ENCODE data around the gene CNTN4.

Gene CNTN4

DNA sequence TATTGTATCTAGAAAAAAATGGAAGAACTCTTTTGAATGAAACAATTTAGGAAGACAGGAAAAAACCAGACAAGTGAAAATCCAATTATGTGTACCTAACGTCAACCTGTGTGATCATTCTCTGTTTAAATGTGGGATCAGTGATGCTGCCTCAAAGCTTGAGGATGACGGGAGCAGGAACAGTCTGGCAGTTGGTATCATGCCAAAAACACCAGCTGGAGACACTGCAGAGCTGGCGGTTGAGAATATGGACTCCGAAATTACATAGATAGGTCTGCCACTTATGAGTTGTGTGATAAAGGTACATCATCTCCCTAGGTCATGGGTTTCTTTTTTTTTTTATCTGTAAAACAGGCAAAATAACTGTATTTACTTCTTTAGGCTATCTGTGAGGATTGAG is 480.5 kb downstream of the CNTN4 start:
- DNase-seq (ENCODE audit: low read depth in 2 of 3, low spot score in 1 of 3), result no peak

DNA sequence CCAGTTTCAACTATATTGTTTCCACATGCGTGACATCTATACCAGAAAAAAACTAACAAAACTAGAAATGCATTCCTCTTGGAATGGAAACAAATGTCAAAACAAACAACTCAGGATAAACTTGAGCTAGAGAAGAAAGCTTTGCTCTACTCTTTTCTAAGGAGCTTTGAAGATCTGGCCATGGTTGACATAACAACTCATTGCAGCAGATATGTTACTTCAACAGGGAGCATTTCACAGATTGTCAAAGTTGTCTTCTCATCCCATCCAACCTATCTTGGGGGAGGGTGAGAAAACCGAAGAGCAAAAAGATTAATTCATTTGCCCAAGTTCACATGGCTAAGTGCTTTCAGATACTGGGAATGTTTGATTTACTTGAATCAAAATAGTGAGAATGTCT is 484.4 kb downstream of the CNTN4 start:
- no peak for DNase-seq (ENCODE audit: low read depth in 2 of 3, low spot score in 1 of 3)

DNA sequence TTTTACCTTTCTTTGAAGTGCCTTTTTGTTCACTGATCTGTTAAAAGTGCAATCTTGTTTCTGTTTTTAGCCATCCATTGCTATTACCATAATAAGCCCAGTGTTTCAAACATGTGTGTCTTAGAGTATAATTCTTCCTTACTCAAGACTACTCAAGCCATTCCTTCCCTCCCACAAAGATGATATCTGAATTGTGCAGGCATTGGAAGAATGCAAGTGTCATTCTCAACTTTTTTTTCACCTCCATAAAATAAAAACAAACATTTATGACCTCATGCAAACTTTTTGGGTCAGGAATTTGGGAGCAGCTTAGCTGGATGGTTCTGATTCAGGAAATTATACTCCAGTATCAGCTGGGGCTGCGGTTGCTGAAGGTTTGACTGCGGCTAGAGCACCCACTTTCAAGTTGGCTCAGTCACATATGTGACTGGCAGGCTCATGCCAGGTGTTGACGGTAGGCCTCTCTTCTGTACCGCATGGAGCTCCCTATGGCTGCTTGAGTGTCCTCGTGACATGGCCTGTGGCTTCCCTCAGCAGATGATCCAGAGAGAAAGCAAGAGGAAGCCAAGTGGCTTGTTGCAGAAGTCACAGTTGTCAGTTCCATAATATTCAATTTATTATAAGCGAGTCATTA is 490.8 kb downstream of the CNTN4 start:
- DNase-seq (ENCODE audit: low read depth in 2 of 3, low spot score in 1 of 3), result no peak

DNA sequence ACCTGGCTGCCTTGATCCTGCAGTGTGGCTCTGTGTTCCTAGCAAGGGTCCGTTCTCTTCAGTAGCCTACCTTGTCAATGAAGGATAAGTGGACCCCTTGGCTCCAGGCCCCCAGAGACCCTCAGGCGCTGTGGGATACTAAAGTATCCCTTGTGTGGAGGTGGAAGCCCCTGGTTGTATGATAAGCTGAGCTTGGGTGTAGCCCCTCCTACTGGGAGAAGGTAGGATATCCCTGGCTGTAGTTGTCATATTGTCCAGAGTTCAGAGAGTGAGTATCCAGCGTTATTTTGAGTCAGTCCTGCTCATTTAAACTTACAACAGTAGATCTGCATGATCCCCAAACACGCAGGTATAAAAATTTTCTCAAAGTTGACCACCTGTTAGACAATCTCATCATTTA is 496.8 kb downstream of the CNTN4 start:
- DNase-seq (ENCODE audit: low read depth in 2 of 3, low spot score in 1 of 3), result no peak

DNA sequence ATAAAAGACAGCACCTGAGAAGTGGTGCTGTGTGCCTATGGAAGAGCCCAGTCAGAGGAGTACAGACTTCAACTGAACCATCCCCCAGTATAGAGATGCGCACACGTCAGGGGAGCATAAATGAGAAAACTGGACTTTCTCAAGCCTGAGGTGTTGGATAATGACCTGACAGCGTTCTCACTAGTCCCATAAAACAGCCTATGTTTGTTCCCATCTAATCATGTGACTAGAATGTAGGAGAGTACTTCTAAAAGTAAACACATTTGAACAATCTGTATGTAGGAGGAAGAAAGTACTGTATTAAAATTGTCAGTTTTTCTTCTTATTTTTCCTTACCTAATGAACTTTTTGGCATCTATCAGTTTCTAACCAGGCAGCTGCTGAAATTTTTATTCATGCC is 498.9 kb downstream of the CNTN4 start:
- DNase-seq (ENCODE audit: low read depth in 2 of 3, low spot score in 1 of 3), result no peak

DNA sequence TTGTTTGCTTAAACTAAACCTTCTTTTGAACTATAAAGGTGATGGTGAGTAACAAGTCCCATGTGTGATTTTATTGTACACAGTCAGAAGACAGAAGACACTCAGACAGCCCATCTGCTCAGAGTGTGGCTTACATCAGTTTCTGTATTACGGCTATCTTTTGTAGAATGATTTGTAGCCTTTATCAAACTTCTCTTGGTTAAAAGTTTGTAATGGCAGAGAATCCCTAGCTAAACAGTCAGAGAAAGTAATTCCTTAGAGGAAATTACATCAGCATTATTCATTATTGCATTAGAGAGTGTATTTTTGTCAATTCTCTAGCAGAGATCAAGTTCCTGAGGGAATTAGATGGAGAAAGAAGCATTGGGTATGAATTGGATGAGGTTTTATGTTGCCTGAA is 500.8 kb downstream of the CNTN4 start:
- no peak for DNase-seq (ENCODE audit: low read depth in 2 of 3, low spot score in 1 of 3)

DNA sequence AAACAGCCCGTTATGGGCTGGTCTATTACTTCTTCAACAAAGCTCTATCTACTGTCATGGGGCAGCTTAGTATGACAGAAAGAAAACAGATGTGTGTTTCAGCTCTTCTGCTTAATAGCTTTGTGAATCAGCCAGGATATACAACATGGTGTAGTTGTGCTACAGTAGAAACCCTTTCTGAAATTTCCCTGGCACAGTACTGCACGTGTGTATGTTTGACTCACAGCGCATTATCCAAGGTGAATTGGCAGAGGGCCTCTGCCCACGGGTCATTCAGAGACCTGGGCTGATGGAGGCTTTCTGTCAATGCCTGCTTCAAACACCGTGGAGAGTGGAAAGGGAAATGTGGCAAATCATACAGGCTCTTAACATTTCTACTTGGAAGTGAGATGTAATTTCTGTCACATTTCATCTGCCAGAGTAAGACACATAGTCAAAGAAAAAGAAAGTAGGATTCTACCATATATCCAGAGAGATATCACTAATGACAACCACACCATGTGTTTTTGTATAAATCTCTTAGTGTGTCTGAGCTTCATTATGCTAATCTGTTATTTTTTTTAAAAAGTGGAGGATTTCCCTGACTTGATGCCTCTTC is 505.1 kb downstream of the CNTN4 start:
- no peak for DNase-seq (ENCODE audit: low read depth in 2 of 3, low spot score in 1 of 3)

DNA sequence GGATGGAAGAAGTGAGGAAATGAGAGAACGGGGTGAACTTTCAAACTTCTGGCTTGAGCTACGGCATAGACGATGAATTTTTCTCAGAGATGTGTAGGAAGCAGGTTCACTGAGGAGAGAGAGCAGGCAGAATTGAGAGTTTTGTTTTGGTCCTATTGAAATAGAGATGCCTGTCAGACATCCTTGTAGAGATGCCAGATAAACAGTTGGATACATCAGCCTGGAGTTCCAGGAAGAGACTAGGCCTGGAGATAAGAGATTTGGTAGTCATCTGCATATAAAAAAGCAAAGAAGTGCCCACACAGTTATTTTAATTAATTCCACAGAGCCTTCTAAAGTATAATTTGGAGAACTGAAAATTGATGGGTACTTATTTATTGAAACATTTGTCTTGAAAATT is 515.9 kb downstream of the CNTN4 start:
- DNase-seq (ENCODE audit: low read depth in 2 of 3, low spot score in 1 of 3), result no peak

DNA sequence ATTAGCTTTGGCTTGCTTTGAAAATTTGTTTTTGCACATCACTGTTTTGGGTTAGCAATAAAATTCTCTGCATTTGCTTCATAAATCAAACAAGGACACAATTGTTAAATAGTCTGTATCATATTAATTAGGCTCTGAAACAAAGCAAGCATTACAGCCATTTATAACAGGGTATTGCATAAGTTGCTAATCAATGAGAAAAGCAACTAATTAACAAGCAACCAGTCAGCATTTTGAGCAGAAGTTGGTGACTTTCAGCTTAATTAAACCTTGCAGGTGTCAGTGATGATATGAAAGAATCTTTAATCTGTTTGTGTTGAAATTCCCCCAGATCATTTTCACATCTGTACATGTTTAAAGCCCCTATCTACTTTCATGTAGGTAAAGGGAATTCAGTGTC is 516.4 kb downstream of the CNTN4 start:
- DNase-seq (ENCODE audit: low read depth in 2 of 3, low spot score in 1 of 3), result no peak

DNA sequence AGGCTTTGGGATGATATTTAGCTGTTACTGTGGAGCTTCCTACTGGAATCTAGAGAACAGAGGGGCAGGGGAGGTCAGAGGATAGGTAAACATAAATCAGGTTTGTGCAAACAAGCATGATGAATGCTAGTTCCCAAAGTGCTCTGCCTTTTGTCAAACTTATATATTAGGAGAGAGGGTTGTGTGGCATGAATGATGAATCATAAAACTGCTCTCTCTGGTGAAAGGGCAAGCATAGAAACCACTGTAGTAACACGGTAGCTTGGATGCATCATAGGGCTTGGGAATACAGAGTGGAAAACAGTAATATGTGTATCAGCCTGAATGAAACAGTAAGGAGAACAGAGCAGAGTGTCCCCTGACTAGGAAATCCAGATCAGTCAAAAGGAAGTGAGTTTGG is 524.8 kb downstream of the CNTN4 start:
- DNase-seq (ENCODE audit: low read depth in 2 of 3, low spot score in 1 of 3), result no peak

DNA sequence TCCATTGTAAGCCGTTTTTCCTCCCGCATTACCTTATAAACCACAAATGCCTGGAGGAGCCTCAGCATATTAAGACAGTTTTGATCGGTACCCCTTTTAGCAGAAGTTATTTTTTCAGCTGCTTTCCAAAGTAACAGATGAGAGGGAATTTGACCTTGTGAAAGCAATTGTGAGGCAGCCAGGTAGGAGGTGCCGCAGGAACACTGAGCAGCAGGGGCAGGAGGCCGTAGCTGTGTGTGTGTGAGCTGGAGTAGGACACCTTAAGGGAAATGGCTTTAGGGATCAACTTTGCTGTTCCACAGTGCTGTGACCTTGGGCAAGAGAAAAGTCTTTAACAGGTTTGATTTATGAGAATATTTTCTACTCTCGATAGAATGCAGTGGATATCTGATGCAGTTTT is 529.5 kb downstream of the CNTN4 start:
- DNase-seq (ENCODE audit: low read depth in 2 of 3, low spot score in 1 of 3), result no peak

DNA sequence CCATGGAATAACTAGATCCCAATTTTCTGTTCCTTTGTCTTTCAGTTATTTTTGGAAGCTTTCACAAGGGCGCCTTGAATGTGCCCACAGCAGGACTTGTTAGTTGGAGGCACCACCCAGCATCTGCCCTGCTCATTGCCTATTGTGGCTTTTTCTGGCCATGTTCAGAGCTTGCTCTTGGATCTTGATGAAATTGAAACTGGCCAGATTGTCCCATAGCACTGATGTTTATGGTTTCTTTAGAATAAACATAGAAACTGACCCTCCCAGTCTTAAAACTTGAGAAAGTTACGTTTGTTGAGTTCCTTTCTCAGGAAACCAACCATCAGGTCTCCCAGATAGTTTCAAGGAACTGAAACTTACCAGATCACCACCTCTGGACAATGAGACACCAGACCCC is 536.8 kb downstream of the CNTN4 start:
- no peak for DNase-seq (ENCODE audit: low read depth in 2 of 3, low spot score in 1 of 3)

DNA sequence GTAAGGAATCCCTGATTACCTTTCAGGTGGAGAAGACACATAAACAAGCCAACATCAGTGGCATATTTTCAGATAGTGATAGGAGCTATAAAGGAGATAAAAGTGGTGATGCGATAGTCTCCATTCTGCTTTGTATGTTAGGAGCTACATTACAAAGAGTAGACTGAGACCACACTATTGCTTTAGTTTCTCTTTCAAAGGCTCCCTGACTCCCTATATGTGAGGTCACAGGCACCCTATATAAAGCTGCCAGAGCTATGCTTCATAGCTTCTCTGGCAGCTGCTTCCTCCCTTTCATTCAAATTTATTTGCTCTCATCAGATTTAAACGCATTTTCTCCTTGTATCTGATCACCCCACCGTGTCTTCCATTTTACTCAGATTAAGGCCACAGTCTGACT is 544.9 kb downstream of the CNTN4 start:
- no peak for DNase-seq (ENCODE audit: low read depth in 2 of 3, low spot score in 1 of 3)

DNA sequence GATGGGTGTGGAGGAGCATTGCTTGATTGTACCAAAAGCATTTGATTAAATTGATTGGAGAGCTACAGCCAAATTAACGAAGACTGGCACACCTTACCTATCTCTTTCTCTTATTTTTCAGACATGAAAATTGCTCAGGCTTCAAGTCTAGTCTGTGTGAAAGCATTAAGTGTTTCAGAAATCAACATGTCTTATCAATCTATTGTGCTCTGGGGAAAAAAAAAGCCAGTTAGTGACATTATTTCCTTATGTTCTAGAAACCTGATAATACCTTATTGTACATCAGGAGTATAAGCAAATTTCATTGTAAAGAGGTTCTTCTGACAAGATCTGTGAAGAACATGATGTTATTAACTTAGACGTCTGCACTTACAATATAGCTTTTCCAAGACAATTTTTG is 546.3 kb downstream of the CNTN4 start:
- DNase-seq (ENCODE audit: low read depth in 2 of 3, low spot score in 1 of 3), result no peak

DNA sequence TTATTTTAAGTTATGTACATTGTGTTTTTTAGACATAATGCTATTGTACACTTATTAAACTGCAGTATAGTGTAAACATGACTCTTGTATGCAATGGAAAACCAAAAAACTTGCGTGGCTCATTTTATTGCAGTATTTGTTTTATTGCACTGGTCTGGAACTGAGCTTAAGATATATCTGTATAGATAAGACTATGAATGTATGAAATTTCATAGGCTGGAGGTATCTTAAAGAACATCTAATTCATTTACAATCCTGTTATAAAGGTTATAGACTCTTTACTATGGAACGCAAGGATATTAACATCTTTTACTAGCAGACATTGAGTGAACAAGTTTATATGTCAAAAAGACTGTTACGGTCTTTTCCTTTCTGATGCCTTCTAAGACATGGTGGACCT is 552.1 kb downstream of the CNTN4 start:
- no peak for DNase-seq (ENCODE audit: low read depth in 2 of 3, low spot score in 1 of 3)

DNA sequence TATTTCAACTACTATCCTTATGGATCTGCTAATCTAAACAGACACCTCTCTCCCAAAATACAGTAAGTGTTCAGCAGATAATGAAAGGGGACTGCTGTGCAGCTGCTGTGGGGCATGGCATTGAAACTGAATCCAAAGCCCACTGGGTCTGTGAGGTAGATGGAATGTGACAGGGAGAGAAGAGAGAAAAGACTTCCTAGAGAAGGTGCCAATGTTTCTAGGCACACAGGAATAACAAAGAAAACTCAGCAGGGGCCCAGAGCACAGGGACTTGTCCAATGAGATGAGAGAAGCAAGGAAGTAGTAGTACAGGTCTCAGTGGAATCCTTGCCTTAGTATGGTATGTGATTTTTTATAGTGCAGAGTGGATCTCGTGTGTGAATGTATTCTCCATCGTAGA is 553.7 kb downstream of the CNTN4 start:
- no peak for DNase-seq (ENCODE audit: low read depth in 2 of 3, low spot score in 1 of 3)

DNA sequence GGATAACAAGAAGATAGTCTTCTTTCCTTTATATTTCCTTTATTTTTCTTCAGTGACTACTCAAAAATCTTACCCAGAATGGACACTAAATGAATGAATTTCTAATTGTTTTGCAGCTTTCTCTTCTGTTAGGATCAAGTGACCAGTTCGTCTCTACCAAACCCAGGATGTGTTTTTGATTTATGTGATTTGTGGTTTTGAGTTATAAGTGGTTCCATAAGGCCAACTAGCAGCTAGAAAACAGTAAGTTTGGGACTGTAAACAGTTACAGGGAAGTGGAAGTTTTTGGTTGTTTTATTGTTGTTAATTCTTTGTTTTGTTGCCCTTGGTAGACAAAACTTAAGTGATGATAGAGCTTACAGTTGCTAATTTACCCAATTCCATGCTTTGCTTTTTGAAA is 555.0 kb downstream of the CNTN4 start:
- DNase-seq (ENCODE audit: low read depth in 2 of 3, low spot score in 1 of 3), result no peak

DNA sequence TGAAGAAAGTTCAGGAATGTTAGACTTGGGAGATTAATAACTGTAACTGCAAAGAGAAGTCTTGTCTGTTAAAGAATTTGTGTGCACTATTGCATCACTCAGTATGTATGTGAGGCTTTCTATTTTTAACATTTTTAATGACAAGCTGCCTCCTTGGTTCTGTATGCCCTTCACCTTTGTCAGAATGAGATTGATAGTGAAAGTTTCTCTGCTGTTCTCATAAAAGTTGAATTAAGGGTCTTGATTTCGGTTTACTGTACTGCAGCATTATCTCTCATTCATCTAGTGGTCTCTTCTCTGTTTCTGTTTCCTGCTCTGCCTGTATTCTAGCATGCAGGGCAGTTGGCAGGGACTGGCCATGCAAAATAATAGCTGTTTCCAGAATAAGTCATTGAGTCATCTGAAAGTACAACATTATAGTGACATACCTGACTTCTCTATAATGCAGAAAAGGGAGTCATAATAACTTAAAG is 556.6 kb downstream of the CNTN4 start:
- no peak for DNase-seq (ENCODE audit: low read depth in 2 of 3, low spot score in 1 of 3)

DNA sequence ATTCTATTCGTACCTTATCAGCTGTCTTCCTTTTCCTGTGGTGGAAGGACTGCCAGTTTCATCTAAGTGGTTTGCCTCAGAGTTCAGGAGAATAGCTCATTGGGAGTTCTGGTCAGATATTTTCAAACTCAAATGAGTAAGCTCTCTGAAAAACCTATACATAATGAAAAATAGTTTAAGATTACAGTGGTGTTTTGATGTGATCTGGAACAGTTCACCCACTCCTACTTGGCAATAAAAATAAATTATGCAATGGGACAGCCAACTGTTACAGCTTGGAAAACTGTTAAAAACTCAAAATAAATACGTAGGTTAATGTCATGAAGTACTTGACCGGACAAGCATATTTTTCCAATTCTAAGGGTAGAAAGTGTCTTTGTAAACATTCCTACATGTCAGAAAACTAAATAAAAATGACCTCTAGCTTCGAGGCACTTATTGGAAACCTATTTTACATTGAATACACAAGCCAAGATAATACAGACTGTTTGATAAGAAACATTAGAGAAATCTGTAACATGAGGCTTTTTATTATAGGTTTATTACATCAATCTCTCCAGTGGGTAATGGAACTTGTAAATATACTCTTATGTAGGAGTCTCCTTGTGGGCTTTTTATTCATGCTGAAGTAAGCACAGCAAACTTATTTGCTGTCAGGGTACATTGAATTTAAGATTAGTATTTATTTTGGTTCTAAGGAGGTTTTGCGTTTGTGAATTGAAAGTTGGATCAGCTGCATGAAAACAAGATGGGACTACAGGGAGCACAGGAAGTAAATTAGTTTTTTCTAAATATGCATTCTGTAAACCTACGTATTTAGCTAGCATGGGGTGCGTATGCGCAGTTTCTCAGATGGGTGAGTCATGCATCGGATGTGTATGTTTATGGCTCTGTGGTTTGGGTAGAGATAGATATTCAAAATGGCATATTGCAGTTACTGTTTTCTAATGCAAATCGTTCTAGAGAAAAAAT is 558.4 kb downstream of the CNTN4 start:
- DNase-seq (ENCODE audit: low read depth in 2 of 3, low spot score in 1 of 3), result no peak

DNA sequence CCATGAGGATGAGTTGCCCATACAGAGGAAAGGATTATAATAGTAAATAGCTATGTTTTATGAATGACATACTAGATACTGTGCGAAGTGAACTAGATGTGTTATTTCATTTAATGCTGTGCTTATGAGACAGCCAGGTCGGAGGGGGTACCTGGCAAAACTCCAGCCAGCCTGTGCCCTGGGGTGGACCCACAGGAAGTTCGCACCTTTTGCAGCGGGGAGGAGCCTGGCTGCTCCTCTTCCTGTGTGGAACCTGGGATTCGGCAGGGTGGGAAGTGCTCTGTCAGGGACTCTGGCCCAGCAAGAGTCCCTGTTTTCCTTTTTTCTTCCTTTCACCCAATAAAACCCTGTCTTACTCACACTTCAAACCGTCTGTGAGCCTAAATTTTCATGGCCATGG is 559.3 kb downstream of the CNTN4 start:
- DNase-seq (ENCODE audit: low read depth in 2 of 3, low spot score in 1 of 3), result no peak

DNA sequence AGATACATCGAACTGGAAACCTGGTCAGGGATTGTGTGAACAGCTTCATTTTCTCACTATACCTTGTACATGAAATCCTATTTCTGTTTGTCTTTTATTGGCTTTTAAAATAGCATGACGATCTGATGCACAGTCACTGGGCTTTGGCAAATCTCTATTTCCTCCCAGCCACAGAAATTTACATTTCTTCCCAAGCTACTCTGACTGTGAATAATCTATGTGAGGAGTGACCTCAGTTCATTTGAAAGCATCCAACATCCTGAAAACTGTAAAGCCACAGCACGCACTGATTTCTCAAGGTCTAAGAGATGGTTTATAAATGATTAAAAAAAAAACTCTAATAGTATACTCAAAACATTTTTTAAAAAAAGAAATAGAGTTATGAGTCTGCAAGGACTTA is 561.2 kb downstream of the CNTN4 start:
- DNase-seq (ENCODE audit: low read depth in 2 of 3, low spot score in 1 of 3), result no peak

DNA sequence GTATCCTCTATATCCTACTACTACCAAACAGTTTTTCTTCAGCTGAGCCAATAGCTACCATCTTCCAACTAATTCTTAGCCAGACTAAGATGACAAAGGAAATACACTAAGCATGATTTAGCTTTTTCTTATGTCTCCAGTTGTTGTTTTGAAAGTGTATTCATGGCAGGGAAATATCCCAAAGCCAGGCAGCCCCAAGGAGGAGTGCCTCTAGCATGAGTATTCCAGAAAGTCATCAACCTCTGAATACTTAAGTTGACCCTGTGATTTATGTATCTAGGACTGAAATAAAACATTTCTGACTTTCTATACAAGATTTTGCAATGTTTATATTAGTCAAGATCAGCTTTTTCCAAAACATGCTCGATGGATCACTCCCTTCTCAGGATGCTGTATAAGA is 562.4 kb downstream of the CNTN4 start:
- DNase-seq (ENCODE audit: low read depth in 2 of 3, low spot score in 1 of 3), result no peak

Data from stimulated activated CD4-positive, alpha-beta T cell treated with anti-CD3 and anti-CD28 coated beads, Interleukin-12 subunit alpha, Interleukin-12 subunit beta, amount 100 ng/mL, for 48 hours (primary cell).